HG02759 (cell line): ENCODE data around the gene MAGI1.
"Not testable (repeated sequence)": the region's sequence is repeated elsewhere in the genome, so short reads cannot be mapped to it uniquely, and the experiment has no call there.

Source experiments
- ATAC-seq: cut with Tn5 transposase; IDR thresholded peaks from one replicate; pipeline ENCODE4 v1.9.1; 2021; ENCODE audit warnings: mild to moderate bottlenecking, moderate library complexity; ENCODE audit not compliant: unreplicated experiment

The MAGI1 gene

DNA sequence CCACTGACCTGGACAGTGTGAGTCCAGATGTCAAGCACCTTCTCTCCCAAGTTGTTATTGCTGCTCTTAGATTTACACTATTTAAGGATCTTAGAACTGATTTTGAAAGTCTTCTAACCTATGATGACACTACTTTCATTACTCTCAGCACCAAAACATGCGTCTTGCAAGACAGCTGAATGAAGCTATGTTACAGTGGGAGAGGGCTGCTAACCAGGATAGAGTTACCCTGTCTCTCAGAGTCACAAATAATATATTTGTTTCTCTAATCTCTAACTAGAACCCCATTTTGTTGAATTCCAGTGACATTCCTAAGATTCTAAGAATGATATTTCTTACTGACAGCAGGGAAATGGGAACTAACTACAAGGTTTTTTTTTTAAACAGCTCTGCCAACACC is 455.5 kb downstream of the MAGI1 start:
- no peak for ATAC-seq

DNA sequence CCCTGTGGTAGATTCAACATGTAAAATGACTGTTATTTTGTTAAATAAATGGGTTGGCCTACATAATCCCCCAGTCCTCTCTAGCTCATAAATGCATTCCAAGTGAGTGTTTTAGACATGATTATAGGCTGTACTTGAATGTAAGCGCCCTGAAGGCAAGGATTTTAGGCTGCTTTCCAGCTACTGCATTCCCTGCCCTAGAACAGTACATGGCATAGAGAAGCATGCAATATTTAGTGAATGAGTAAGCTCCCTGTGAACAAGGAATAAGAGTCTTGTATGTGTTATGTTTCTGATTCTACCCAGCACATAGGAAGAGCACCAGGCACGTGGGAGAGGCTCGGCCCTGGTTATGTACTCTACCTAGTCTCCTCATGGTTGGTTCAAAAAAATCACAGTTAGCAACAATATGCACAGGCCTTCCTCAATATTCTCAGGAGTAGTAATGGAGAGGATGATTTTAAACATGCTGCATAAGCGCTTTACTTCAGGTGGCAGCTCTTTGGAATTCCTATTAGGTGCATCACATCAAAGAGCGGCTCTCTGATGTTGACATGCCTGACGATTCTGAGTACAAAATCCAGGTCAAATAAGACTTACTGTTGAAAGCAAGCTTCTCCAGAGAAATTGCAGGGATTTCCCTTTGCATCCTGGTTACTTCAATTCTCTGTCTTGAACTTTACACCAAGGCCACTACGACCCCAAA is 456.6 kb downstream of the MAGI1 start:
- ATAC-seq = no peak

DNA sequence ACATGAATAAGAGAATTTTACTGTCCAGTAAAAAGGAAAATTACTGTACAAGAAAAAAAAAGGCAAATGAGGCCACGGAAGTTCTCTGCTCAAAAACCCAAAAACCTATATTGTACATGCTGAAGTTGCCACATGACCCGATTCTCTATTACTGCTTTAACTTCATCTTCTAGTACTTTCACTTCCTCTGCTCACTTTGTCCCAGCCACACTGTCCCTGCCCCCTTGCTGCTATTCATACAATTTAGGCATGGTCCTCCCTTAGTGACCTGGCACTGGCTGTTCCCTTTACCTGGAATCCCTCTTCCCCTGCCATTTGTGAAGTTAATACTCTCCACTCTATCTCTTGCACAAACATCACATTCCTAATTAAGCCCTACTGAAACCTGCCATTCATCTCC is 457.4 kb downstream of the MAGI1 start:
- ATAC-seq = no peak

DNA sequence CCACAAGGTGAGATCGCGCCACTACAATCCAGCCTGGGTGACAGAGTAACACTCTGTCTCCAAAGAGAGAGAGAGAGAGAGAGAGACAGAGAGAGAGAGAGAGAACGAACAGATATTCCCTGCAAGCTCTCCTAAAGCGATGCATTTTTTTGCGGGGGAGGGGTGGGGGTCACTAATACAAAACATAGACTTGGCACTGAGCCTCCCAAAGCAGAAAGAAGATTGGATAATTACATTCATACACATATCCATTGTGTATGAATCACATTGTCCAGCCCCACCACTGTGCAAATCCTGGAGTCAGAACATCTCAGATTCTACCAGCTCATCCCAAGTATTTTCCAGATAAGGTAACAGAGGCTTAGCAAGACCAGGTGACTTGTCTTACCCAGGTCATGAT is 459.9 kb downstream of the MAGI1 start:
- ATAC-seq = no peak

DNA sequence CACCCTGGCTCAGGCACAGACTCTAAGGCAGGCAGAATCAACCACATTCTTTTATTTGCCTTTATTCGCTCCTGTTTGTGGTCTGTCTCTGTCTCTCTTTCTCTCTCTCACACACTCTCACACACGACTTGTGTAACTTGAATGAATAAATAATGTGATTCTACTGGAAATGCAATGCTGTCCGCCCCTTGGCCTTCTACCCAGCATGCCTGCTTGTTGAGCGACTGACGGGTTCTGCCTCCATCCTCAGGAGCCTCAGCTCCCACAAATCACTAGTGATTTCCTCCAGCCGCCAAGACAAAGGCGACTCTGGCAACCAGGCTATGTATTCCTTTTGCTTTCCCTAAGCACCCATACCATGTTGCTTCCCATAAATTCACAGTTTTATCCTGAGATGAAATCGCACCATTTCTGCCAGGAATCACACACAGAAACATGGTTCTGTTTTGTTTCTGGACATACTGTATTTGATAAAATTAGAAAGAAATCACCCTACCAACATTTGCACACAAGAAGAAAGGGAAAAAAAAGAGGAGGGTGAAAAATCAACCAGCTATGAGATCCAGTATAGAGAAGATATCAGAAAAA is 460.8 kb downstream of the MAGI1 start:
- ATAC-seq = no peak

DNA sequence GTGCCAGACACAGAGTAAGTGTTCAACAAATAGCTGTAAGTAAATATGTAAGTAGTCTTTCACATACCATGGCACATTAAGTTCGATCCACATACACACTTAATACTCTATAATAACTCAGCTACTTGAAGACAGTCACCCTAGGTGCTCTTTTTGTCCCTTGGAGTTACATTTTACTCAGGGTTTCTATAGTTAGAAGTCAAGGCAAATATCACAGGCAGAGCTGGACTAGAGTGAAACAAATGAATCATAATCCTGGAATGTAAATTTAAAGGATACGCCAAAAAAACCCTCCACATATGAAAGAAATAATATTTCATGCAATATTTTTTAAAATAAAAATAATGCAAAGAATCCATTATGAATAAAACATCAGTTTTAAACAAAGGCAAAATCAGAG is 461.8 kb downstream of the MAGI1 start:
- ATAC-seq = no peak

DNA sequence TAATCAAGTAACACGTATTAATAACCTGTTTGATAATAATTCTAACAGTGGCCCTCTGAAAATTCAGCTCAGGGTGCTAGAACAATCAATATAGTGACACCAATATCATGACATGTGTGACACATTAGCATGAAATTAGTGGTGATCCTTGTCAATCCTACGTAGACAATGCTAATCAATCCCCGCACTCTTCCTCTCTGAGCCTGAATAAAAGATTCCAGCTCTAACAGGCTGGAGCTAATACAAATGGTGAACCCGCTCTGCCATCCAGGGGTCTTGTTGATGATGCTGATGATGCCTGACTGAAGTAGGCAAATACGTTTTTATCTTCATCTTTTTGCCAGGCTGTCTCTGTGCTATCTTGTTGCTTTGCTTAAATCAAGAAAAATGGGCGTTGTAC is 462.5 kb downstream of the MAGI1 start:
- ATAC-seq = no peak

DNA sequence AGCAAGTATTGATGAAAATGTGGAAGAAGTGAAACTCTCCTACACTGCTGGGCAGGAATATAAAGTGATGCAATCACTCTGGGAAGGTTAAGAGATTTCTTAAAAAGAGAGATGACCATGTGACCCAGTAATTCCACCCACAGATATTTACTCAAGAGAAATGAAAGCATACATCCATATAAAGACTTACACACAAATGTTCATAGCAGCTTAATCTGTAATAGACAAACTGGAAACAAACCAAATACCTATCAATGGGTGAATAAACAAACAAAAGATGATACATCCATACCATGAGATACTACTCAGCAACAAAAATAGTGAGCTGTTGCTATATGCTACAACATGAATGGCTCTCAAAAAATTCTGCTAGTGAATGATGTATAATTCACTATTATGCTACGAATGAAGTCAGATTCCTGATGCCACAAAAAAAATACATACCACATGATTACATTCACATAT is 463.3 kb downstream of the MAGI1 start:
- ATAC-seq = no peak

DNA sequence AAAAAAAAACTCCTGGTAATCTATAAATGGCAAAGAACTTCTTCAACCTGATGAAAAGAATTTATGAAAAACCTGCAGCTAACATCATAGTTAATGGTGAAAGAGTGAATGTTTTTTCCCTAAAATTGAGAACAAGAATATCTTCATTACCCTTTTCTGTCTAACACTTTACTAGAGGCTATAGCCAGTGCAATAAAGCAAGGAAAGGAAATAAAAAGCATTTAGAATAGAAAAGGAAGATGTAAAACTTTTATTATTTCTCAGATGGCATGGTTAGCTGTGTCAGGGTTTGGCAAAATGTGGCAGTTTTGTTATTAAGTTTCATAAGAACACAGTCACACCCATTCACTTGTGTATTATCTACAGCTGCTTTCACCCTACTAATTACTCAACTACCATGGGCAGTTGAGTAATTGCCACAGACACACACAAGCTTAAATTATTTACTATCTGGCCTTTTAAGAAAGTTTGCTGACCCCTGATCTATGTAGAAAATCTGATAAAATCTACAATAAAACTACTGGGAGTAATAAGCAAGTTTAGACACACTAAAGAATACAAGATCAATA is 465.1 kb downstream of the MAGI1 start:
- ATAC-seq = no peak

DNA sequence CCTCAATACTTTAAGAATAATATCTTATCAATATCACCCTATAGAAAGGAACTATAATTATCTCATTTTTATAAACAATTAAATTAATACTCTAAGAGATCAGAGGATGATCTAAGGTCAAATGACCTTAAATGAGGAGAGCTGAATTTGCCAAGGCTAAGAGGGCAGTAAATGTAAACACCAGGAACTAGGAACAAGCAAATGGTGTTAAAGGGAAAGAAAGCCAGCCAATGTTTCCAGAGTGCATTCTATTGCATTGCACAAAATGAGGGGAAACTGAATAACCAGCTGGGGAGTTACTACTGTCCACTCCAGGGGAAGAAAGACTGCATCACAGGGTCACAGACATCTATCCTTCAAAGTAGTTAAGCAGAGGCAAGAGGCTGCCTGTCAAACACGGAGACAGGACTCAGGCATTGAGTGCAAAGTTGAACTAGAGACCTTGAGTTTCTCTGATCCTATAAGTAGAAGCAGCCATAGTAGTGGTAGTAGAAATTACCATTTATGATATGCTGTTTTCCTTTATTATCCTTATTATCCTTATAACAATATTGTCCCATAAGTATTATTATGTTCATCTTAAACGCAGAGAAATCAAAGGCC is 466.4 kb downstream of the MAGI1 start:
- no peak for ATAC-seq

DNA sequence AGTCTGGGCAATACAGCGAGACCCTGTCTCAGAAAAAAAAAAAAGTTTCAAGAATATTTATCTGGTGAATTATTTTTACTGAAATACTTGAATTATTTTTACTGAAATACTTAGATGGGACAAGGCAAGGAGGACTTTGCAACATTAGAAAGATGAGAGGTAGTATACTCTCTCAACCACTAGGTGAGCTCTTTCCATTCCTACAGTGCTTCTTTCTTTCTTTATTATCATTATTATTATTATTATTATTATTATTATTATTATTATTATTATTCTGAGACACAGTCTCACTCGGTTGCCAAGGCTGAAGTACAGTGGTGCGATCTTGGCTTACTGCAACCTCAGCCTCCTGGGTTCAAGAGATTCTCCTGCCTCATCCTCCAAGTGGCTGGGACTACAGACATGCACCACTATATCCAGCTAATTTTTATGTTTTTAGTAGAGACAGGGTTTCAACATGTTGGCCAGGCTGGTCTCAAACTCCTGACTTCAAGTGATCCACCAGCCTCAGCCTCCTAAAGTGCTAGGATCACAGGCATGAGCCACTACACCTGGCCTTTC is 468.8 kb downstream of the MAGI1 start:
- ATAC-seq = no peak

DNA sequence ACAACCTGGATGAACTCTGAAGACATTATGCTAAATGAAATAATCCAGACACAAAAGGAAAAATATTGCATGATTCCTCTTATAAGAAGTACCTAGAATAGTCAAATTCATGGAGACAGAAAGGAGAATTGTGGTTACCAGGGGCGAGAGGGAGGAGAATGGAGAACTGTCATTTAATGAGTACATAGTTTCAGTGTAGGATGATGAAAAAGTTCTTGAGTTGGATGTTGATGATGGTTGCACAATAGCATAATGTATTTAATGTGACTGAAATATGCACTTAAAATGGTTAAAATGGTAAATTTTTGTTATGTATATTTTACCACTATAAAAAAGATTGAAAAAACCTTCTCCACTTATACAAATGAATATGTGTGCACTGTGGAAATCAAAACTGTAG is 469.6 kb downstream of the MAGI1 start:
- no peak for ATAC-seq

DNA sequence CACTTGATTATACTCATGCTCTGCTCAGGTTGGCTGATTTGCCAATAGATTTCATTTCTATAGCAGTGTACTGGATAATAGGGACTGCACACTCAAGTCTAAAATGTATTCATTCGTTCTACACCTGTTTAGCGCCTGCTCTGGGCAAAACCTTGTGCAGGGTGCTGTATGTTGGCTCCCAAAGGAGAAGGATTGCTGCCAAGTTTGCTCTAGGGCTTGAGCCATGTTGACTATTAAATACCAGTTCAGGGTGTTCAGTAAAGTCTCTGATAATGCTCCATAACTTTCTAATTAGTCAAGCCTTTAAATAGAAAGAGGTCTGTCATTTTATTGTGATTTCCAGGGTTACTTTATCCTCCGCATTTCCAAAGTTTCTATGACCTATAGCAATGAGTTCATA is 470.2 kb downstream of the MAGI1 start:
- no peak for ATAC-seq

DNA sequence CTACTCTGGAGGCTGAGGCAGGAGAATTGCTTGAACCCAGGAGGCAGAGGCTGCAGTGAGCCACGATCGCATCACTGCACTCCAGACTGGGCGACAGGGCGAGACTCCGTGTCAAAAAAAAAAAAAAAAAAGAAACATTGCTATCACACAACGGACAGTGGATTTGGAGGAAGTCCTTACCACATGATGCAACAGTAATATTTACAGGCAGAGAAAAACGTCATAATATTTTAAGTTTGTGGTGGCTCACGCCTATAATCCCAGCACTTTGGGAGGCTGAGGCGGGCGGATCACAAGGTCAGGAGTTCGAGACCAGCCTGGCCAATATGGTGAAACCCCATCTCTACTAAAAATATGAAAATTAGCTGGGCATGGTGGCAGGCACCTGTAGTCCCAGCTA is 473.0 kb downstream of the MAGI1 start:
- ATAC-seq = not testable (repeated sequence)

DNA sequence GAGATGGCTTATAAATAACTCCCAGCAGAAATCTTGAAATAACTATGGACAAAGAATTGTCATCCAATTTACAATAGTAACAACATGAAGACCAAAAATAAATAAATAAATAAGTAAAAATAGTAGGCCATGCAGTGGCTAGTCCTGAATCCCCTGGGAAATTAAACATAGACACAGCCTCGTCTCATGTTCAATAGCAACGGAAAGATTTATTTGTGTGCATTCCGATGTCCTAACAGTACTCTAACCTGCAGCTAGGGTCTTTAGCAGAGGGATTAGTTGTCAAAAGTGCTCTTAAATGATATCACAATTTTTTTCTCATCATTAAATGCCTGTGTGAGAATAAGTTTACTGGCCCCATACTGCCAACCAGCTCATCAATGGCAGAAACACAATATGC is 474.2 kb downstream of the MAGI1 start:
- no peak for ATAC-seq

DNA sequence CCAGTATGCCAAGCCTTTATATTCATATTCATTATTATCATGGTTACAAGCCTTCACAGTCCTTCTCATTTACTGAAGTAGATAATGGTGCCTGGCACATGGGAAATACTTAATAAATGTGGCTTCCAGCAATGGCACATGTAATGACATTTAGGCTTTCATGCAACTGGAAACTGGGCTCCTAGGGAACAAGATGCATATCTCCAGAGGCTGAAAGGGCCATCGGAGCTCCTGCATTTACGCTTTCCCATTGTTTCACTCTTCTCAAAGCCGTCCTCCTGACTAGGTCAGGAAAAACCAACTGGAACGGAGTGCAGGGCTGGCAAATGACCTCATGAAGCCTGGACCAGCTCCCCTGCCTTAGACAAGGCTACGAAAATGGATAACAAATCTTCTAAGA is 474.9 kb downstream of the MAGI1 start:
- ATAC-seq = no peak

DNA sequence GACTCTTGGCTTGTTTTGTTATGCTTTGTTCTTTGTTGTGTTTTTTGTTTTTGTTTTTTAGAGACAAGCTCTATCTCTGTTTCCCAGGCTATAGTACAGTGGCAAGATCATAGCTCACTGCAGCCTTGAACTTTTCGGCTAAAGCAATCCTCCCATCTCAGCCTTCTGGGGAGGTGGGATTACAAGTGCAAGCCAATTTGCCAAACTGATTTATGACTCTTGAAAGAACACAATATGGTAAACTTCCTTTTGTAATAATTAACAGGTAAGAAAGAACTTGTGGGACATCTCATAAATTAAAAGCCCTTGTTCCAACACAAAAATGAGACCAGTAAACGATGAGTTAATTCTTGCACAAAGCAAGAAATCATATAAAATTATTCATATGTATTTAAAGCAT is 476.3 kb downstream of the MAGI1 start:
- ATAC-seq = no peak

DNA sequence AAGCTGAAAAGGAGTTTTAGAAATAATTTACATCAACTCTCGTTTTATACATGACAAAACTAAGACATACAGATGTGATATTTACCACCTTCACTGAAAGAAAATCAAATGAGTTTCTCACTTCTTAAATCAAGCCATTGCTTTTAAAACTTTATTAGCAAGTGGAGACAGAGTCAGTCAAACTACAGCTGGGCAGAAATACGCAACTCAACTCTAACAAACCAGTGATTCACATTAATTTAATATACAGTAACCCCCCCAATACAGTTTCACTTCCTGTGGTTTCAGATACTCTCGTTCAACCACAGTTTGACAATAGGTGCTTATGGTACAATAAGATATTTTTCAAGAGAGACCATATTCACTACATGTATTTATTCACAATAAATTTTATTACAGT is 477.1 kb downstream of the MAGI1 start:
- no peak for ATAC-seq

DNA sequence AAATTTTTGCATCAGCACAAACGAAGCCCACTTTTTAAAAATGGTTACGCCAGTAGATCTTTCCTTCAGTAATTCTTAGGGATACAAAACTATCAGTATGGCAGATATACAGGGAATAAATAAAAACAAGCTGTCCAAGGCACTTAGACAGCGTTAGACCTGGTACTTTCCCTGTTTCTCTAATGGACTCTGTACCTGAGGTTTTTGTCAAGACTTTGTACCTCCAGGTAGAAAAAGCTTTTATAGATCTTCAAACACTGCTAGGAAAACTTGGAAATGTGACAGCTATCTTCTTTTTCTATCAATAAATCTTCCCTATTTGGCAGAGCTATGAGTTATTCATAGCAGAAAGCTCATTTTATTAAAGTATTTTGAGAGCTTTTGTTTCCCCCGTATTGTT is 477.8 kb downstream of the MAGI1 start:
- ATAC-seq = no peak

DNA sequence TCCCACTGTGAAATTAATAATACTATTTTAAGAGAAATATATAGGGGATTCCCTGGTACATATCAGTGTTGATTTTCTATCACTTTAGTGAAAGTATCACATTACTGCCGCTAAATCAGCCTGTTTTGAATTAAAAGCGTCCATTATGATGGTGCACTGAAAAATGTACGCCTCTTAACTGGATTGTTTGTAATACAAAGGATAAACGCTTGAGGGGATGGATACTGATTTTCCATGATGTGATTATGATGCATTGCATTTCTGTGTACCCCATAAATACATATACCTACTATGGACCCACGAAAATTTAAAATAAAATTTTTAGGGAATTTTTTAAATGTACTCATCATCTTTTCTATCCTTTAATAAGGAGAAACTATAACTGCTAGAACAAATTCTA is 478.6 kb downstream of the MAGI1 start:
- ATAC-seq = no peak

DNA sequence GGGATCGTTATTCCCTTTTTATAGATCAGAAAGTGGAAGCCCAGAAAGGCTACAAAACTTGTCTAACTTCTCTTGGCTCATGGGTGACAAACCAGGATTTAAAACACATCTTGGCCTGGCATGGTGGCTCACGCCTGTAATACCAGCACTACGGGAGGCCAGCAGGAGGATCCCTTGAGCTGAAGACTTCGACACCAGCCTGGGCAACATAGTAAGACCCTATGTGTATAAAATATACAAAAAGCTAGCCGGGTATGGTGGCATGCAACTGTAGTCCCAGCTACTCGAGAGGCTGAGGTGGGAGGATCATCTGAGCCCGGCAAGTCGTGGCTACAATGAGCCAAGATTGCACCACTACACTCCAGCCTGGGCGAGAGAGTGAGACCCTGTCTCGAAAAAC is 479.1 kb downstream of the MAGI1 start:
- no peak for ATAC-seq

DNA sequence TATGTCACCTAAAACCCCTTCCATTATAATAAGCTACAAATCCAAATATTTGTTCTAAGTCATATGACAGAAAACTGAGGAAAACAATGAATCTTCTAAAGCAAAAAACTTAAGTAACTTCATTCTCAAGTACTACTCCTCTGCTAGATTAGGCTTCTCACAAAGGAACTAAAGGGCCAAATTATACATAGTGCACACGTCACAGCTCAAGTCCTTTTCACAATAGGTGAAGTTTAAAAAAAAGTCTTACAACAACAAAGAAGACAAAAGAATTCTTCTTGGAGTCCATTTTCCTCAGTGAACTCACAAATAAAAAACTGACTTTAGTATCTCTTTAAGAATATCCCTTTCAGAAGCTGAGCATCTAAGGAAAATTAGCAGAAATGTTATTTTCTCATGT is 479.9 kb downstream of the MAGI1 start:
- ATAC-seq = no peak
